Astrocyte (in vitro differentiated cells and primary cell): ENCODE data around the gene TCP11X2. TPM values are rescaled to one million over a fixed set of nuclear protein-coding genes. Genes with fewer than 3 reads are reported as not detected.
"Not testable (repeated sequence)": the region's sequence is repeated elsewhere in the genome, so short reads cannot be mapped to it uniquely, and the experiment has no call there.

ENCODE experiments used
- DNase-seq: peaks from one replicate; pipeline ENCODE4 v3.0.0-alpha.2; 2010; ENCODE audit warnings: low read depth
- FAIRE-seq: peaks from 2 replicates; lab custom pipeline; 2011; peaks lifted over from hg19 to GRCh38; lab: Jason Lieb, UNC
- H2AFZ ChIP-seq: 2 replicates; pipeline ENCODE4 v1.6.0; 2012; ENCODE audit warnings: low read depth, low read length, inconsistent platforms
- H3K27ac ChIP-seq: 2 replicates; pipeline ENCODE4 v1.5.1; 2011; ENCODE audit warnings: low read depth, low read length, inconsistent platforms
- H3K27me3 ChIP-seq: 2 replicates; pipeline ENCODE4 v1.6.0; 2011; ENCODE audit warnings: low read length, inconsistent platforms; ENCODE audit not compliant: insufficient read depth
- H3K36me3 ChIP-seq: 2 replicates; pipeline ENCODE4 v1.5.1; 2011; ENCODE audit warnings: low read length, inconsistent platforms; ENCODE audit not compliant: insufficient read depth
- H3K4me1 ChIP-seq: 2 replicates; pipeline ENCODE4 v1.5.1; 2011; ENCODE audit warnings: low read length, inconsistent platforms; ENCODE audit not compliant: insufficient read depth
- H3K4me2 ChIP-seq: 2 replicates; pipeline ENCODE4 v1.6.0; 2012; ENCODE audit warnings: low read length, inconsistent platforms
- H3K4me3 ChIP-seq: 2 replicates; pipeline ENCODE4 v1.5.1; 2011; ENCODE audit warnings: low read depth, mild to moderate bottlenecking, low read length, inconsistent platforms; ENCODE audit not compliant: insufficient read depth
- H3K79me2 ChIP-seq: 2 replicates; pipeline ENCODE4 v1.6.0; 2012; ENCODE audit warnings: mild to moderate bottlenecking, low read length, inconsistent platforms; ENCODE audit not compliant: insufficient read depth
- H3K9ac ChIP-seq: 2 replicates; pipeline ENCODE4 v1.6.0; 2012; ENCODE audit warnings: mild to moderate bottlenecking, low read length, inconsistent platforms
- H3K9me3 ChIP-seq: 2 replicates; pipeline ENCODE4 v1.5.1; 2012; ENCODE audit warnings: low read depth, mild to moderate bottlenecking, low read length, inconsistent platforms; ENCODE audit not compliant: insufficient read depth
- H4K20me1 ChIP-seq: 2 replicates; pipeline ENCODE4 v1.6.0; 2012; ENCODE audit warnings: low read length, inconsistent platforms; ENCODE audit not compliant: insufficient read depth
- H3K27ac Mint-ChIP-seq: one replicate; pipeline ENCODE4 v1.8.0; 2021; ENCODE audit warnings: mild to moderate bottlenecking, mixed read lengths; ENCODE audit not compliant: unreplicated experiment
- H3K27me3 Mint-ChIP-seq: one replicate; pipeline ENCODE4 v1.8.0; 2021; ENCODE audit warnings: low read depth, mixed read lengths; ENCODE audit not compliant: unreplicated experiment
- H3K36me3 Mint-ChIP-seq: one replicate; pipeline ENCODE4 v1.8.0; 2021; ENCODE audit warnings: low read depth, mixed read lengths; ENCODE audit not compliant: unreplicated experiment
- H3K4me1 Mint-ChIP-seq: one replicate; pipeline ENCODE4 v1.8.0; 2021; ENCODE audit warnings: low read depth, mixed read lengths; ENCODE audit not compliant: unreplicated experiment
- H3K4me3 Mint-ChIP-seq: one replicate; pipeline ENCODE4 v1.8.0; 2021; ENCODE audit warnings: mild to moderate bottlenecking, moderate library complexity, mixed read lengths; ENCODE audit not compliant: unreplicated experiment
- H3K9me3 Mint-ChIP-seq: one replicate; pipeline ENCODE4 v1.8.0; 2021; ENCODE audit warnings: mild to moderate bottlenecking, mixed read lengths; ENCODE audit not compliant: unreplicated experiment
- total RNA-seq: library from RNA; stranded (reverse); gene quantifications from 2 replicates; pipeline ENCODE4 v1.2.1, GENCODE V29; 2021

The TCP11X2 gene
- total RNA-seq, 1 donor from 2014 or later = not detected

GRCh38 chrX:102470215-102470614, 1.4 kb downstream of the TCP11X2 start:
- H3K4me1 Mint-ChIP-seq, H3K79me2 ChIP-seq, H3K9ac ChIP-seq, H3K4me3 ChIP-seq, H3K27me3 ChIP-seq, DNase-seq, H3K36me3 Mint-ChIP-seq, H3K9me3 ChIP-seq, H3K4me2 ChIP-seq, H3K9me3 Mint-ChIP-seq, H3K27ac Mint-ChIP-seq, H4K20me1 ChIP-seq, H3K4me3 Mint-ChIP-seq, H3K27me3 Mint-ChIP-seq, H3K36me3 ChIP-seq, H2AFZ ChIP-seq, H3K4me1 ChIP-seq, H3K27ac ChIP-seq: not testable (repeated sequence)
- FAIRE-seq = peak; percentile 43

- H3K36me3 ChIP-seq, H3K9me3 Mint-ChIP-seq, H3K27ac Mint-ChIP-seq, H3K27ac ChIP-seq, H3K36me3 Mint-ChIP-seq, H3K27me3 ChIP-seq, H3K4me3 ChIP-seq, H3K9me3 ChIP-seq, H3K27me3 Mint-ChIP-seq, H3K79me2 ChIP-seq, H3K4me1 ChIP-seq, H4K20me1 ChIP-seq, DNase-seq, H3K4me3 Mint-ChIP-seq, H3K9ac ChIP-seq, H2AFZ ChIP-seq, H3K4me1 Mint-ChIP-seq, H3K4me2 ChIP-seq: not testable (repeated sequence)
- peak; percentile 100 for FAIRE-seq
Observed at GRCh38 chrX:102458615-102459014, 13.0 kb downstream of the TCP11X2 start.

- H3K79me2 ChIP-seq, H3K9me3 Mint-ChIP-seq, H4K20me1 ChIP-seq, DNase-seq, H3K4me2 ChIP-seq, H3K9ac ChIP-seq, FAIRE-seq, H3K36me3 Mint-ChIP-seq, H3K36me3 ChIP-seq, H3K27me3 Mint-ChIP-seq, H3K4me3 Mint-ChIP-seq, H3K27me3 ChIP-seq, H3K27ac Mint-ChIP-seq, H3K27ac ChIP-seq, H3K9me3 ChIP-seq, H3K4me1 ChIP-seq, H2AFZ ChIP-seq, H3K4me3 ChIP-seq, H3K4me1 Mint-ChIP-seq: not testable (repeated sequence)
Observed at GRCh38 chrX:102439908-102440307, 31.7 kb downstream of the TCP11X2 start, which contains the start of gene NXF2B. Gene NXF2B, minus strand, starts transcription at chrX:102440008. Its CDS starts 59,972 bp downstream, at chrX:102380036.

GRCh38 chrX:102414493-102414892, 57.1 kb downstream of the TCP11X2 start:
- not testable (repeated sequence) for DNase-seq, H3K4me3 ChIP-seq, H3K27me3 Mint-ChIP-seq, H3K27ac ChIP-seq, H3K79me2 ChIP-seq, H3K4me1 Mint-ChIP-seq, H2AFZ ChIP-seq, H3K9me3 Mint-ChIP-seq, H3K4me3 Mint-ChIP-seq, H3K9me3 ChIP-seq, H3K36me3 ChIP-seq, H3K9ac ChIP-seq, H3K36me3 Mint-ChIP-seq, H4K20me1 ChIP-seq, H3K4me1 ChIP-seq, H3K27ac Mint-ChIP-seq, H3K4me2 ChIP-seq, FAIRE-seq, H3K27me3 ChIP-seq

Other genes starting within 250 kb of the TCP11X2 start
- not detected in 2 replicates for gene NXF2, start 224.6 kb downstream of the TCP11X2 start, total RNA-seq
- gene NXF2B, start 31.8 kb downstream of the TCP11X2 start, total RNA-seq = not detected in 2 replicates
- gene TMSB15A, start 44.9 kb upstream of the TCP11X2 start, total RNA-seq = 0.46 and 1.6 TPM in 2 replicates
- 8.1 and 9.6 TPM in 2 replicates for gene ARMCX5, start 127.7 kb upstream of the TCP11X2 start, total RNA-seq
- 2.3 and 2.7 TPM in 2 replicates for gene GPRASP1, start 179.7 kb upstream of the TCP11X2 start, total RNA-seq
- 9.1 and 10.1 TPM in 2 replicates for gene GPRASP2, start 240.6 kb upstream of the TCP11X2 start, total RNA-seq
- gene GPRASP3, start 248.9 kb upstream of the TCP11X2 start, total RNA-seq = 4.9 and 8.0 TPM in 2 replicates